CD1c-positive myeloid dendritic cell (primary cell): ENCODE measurements around the gene FAM193B.
A peak's percentile ranks its signal among the peaks of the same experiment; 100 is the strongest.

Source experiments
- DNase-seq: peaks from one replicate; pipeline ENCODE4 v3.0.0-alpha.2; 2016; ENCODE audit errors: extremely low spot score

FAM193B gene

GRCh38 chr5:177500685-177501522 is 53.5 kb downstream of the FAM193B start:
- DNase-seq, result peak; percentile 87

GRCh38 chr5:177499842-177500241 is 54.5 kb downstream of the FAM193B start:
- no peak for DNase-seq

- no peak for DNase-seq
Observed at GRCh38 chr5:177498013-177498787, 56.2 kb downstream of the FAM193B start.

GRCh38 chr5:177497292-177498012 is 56.9 kb downstream of the FAM193B start, which contains the start of gene PDLIM7:
PDLIM7 (minus strand) TSS chr5:177497604; CDS start chr5:177496512, 1,092 bp downstream.
- peak; percentile 97 for DNase-seq

GRCh38 chr5:177496727-177497291 is 57.6 kb downstream of the FAM193B start:
- peak; percentile 66 for DNase-seq

GRCh38 chr5:177496070-177496726 is 58.2 kb downstream of the FAM193B start:
- DNase-seq, result peak; percentile 24

GRCh38 chr5:177495243-177496060 is 58.9 kb downstream of the FAM193B start:
- peak; percentile 71 for DNase-seq

- DNase-seq, result peak; percentile 91
Observed at GRCh38 chr5:177494346-177495195, 59.8 kb downstream of the FAM193B start.

GRCh38 chr5:177493795-177494345 is 60.5 kb downstream of the FAM193B start:
- DNase-seq, result peak; percentile 60

- DNase-seq, result no peak
Observed at GRCh38 chr5:177492841-177493240, 61.5 kb downstream of the FAM193B start.

GRCh38 chr5:177491983-177492746 is 62.2 kb downstream of the FAM193B start:
- DNase-seq, result no peak

- no peak for DNase-seq
Observed at GRCh38 chr5:177491429-177491945, 62.9 kb downstream of the FAM193B start.

GRCh38 chr5:177490992-177491391 is 63.4 kb downstream of the FAM193B start:
- no peak for DNase-seq

GRCh38 chr5:177490311-177490991 is 63.9 kb downstream of the FAM193B start:
- peak; percentile 34 for DNase-seq

GRCh38 chr5:177489119-177489716 is 65.1 kb downstream of the FAM193B start:
- no peak for DNase-seq

- no peak for DNase-seq
Observed at GRCh38 chr5:177487975-177488374, 66.4 kb downstream of the FAM193B start.

GRCh38 chr5:177487144-177487543 is 67.2 kb downstream of the FAM193B start:
- no peak for DNase-seq
